Kidney (tissue), 14 donors: ENCODE measurements around the gene HTT. TPM values are rescaled to one million over a fixed set of nuclear protein-coding genes. Genes with fewer than 3 reads are reported as not detected.

Experiments
- DNase-seq, 5 donors: peaks; one replicate each; pipeline ENCODE4 v3.0.0-alpha.2; 2013 to 2020
- FAIRE-seq: peaks from 2 replicates; lab custom pipeline; 2012; peaks lifted over from hg19 to GRCh38; lab: Jason Lieb, UNC
- H3K27ac ChIP-seq, 2 donors: one replicate each; pipeline ENCODE4 v1.7.0; 2013; ENCODE audit warnings: low read depth in 2 of 2, low read length in 2 of 2, inconsistent platforms in 1 of 2
- H3K27me3 ChIP-seq: one replicate; pipeline ENCODE4 v1.7.1; 2013; ENCODE audit warnings: low read length, inconsistent platforms; ENCODE audit not compliant: control insufficient read depth, insufficient read depth
- H3K36me3 ChIP-seq, 3 donors: one replicate each; pipeline versions ENCODE4 v1.7.0 to v1.7.1; 2013; ENCODE audit warnings: low read length in 3 of 3, control low read depth in 1 of 3, inconsistent platforms in 1 of 3; ENCODE audit not compliant: insufficient read depth in 3 of 3, control insufficient read depth in 2 of 3
- H3K4me1 ChIP-seq, 3 donors: one replicate each; pipeline versions ENCODE4 v1.7.0 to v1.7.1; 2013; ENCODE audit warnings: low read length in 3 of 3, inconsistent platforms in 1 of 3, low read depth in 1 of 3; ENCODE audit not compliant: control insufficient read depth in 2 of 3, insufficient read depth in 2 of 3
- H3K4me3 ChIP-seq, 3 donors: one replicate each; pipeline versions ENCODE4 v1.7.0 to v1.8.1; 2013; ENCODE audit warnings: low read length in 3 of 3, control low read depth in 1 of 3, inconsistent platforms in 1 of 3
- H3K9ac ChIP-seq, 3 donors: one replicate each; pipeline versions ENCODE4 v1.7.0 to v1.7.1; 2013; ENCODE audit warnings: low read length in 3 of 3, control low read depth in 1 of 3, inconsistent platforms in 1 of 3
- H3K9me3 ChIP-seq, 3 donors: one replicate each; pipeline versions ENCODE4 v1.7.0 to v1.7.1; 2013; ENCODE audit warnings: low read length in 3 of 3, control low read depth in 1 of 3, inconsistent platforms in 1 of 3; ENCODE audit not compliant: control insufficient read depth in 2 of 3, insufficient read depth in 1 of 3
- CTCF ChIP-seq: IDR thresholded peaks from 3 replicates; pipeline ENCODE4 v1.5.1; 2012; ENCODE audit warnings: mild to moderate bottlenecking, moderate library complexity, borderline replicate concordance; ENCODE audit not compliant: insufficient read depth; ENCODE audit errors: extremely low read depth
- intact Hi-C: fragments of 100-400 bp; cut with DNase I; formaldehyde crosslinking; loops from one replicate; pipeline ENCODE4 v1.11.1; 2022
- polyA plus RNA-seq: library from polyadenylated mRNA; stranded (reverse); fragments of 350-450 nt; fragmentation: Illumina TruSeq; extraction: RNeasy Lipid Tissue Mini Kit (QIAGEN cat#74804); gene quantifications from one replicate; pipeline ENCODE4 v1.2.3, GENCODE V29; 2014; ENCODE audit warnings: low read depth, low replicate concordance; ENCODE audit not compliant: insufficient read depth
- total RNA-seq: library from RNA; stranded (reverse); fragmentation: NEBNext Ultra II Directional; extraction: Animal tissue kit (Norgen Biotek cat#: 25700); gene quantifications from one replicate; pipeline ENCODE4 v1.2.1, GENCODE V29; 2021
- donor health status: control.
- donor health status: control.
- donor health status: control.
- donor health status: control.
- donor health status: control.
- donor health status: DM: yes; HTN: yes; CAD: no.
- donor health status: Normal renal cell carcinoma (clear cell type).

HTT gene
- total and polyA plus RNA-seq, 2 donors from 2014 or later = 7.2 to 64.0 TPM

GRCh38 chr4:3239998-3240920, 165.8 kb downstream of the HTT start:
- Histone ChIP-seq H3K27me3 (no peaks in the 10 kb centered on the region), H3K27ac (no peak overlapping the region), H3K9ac (no peak overlapping the region), H3K36me3 (peaks cover 0 to 8% (median 6%) of the 10 kb centered on the region in 3 donors), H3K4me1 (no peaks in the 10 kb centered on the region), H3K9me3 (no peaks in the 10 kb centered on the region), H3K4me3 (no peak overlapping the region)
- FAIRE-seq (no peak), DNase-seq (no peak)
- TF ChIP-seq CTCF = no peak
- intact Hi-C loops = no loop called here

- peaks cover 0 to 8% (median 5%) of the 10 kb centered on the region in 3 donors for H3K36me3 ChIP-seq
- H3K9ac ChIP-seq = no peak overlapping the region
- no peak for TF ChIP-seq CTCF
- no peak for FAIRE-seq
- no peaks in the 10 kb centered on the region for H3K9me3 ChIP-seq
- intact Hi-C loops = no loop called here
- no peak overlapping the region for H3K27ac ChIP-seq
- H3K27me3 ChIP-seq = no peaks in the 10 kb centered on the region
- no peak for DNase-seq
- H3K4me3 ChIP-seq = no peak overlapping the region
- H3K4me1 ChIP-seq = no peaks in the 10 kb centered on the region
Observed at GRCh38 chr4:3240936-3241522, 166.5 kb downstream of the HTT start.

- intact Hi-C loops = no loop called here
- H3K27ac ChIP-seq = no peak overlapping the region
- H3K36me3 ChIP-seq = peaks cover 0 to 8% (median 5%) of the 10 kb centered on the region in 3 donors
- no peaks in the 10 kb centered on the region for H3K4me1 ChIP-seq
- no peak for FAIRE-seq
- peak in 3 of 5 donors; percentile 74 to 92 (median 80) for DNase-seq
- no peaks in the 10 kb centered on the region for H3K9me3 ChIP-seq
- H3K4me3 ChIP-seq = no peak overlapping the region
- TF ChIP-seq CTCF = no peak
- no peaks in the 10 kb centered on the region for H3K27me3 ChIP-seq
- H3K9ac ChIP-seq = no peak overlapping the region
Observed at GRCh38 chr4:3241898-3242524, 167.5 kb downstream of the HTT start.
